Esophagus muscularis mucosa (tissue), 4 donors: ENCODE measurements around the gene MTUS2.

Source experiments
- EP300 ChIP-seq: sonication (generic); formaldehyde crosslinking; IDR thresholded peaks from one replicate; pipeline ENCODE4 v1.6.1; 2017; ENCODE audit warnings: antibody characterized with exemption
- POLR2A ChIP-seq: fragments of 450-650 bp; IDR thresholded peaks from one replicate; pipeline ENCODE4 v1.6.1; 2017; ENCODE audit warnings: antibody characterized with exemption, moderate library complexity, mild to moderate bottlenecking, low read depth
- TF ChIP-seq, protein P1 (sequence below), 3 experiments: fragments of 200-600 bp in 2 of 3; fragments of 450-650 bp in 1 of 3; sonication (generic) in 2 of 3; IDR thresholded peaks; one replicate each; pipeline ENCODE4 v1.5.1; 2017 to 2019; ENCODE audit warnings: antibody characterized with exemption in 3 of 3, mild to moderate bottlenecking in 2 of 3, moderate library complexity in 1 of 3

- TF ChIP-seq, protein P1, sequence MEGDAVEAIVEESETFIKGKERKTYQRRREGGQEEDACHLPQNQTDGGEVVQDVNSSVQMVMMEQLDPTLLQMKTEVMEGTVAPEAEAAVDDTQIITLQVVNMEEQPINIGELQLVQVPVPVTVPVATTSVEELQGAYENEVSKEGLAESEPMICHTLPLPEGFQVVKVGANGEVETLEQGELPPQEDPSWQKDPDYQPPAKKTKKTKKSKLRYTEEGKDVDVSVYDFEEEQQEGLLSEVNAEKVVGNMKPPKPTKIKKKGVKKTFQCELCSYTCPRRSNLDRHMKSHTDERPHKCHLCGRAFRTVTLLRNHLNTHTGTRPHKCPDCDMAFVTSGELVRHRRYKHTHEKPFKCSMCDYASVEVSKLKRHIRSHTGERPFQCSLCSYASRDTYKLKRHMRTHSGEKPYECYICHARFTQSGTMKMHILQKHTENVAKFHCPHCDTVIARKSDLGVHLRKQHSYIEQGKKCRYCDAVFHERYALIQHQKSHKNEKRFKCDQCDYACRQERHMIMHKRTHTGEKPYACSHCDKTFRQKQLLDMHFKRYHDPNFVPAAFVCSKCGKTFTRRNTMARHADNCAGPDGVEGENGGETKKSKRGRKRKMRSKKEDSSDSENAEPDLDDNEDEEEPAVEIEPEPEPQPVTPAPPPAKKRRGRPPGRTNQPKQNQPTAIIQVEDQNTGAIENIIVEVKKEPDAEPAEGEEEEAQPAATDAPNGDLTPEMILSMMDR (IDR thresholded peaks at IDR 0.05): no peak
- TF ChIP-seq POLR2A (no peak), EP300 (no peak)
Measured at GRCh38 chr13:29021717-29022116, 201.6 kb downstream of the MTUS2 start.
